Hypothalamus (tissue), 51 donors: Measurements from ENCODE around the gene CEL.
"Not testable (repeated sequence)": the region's sequence is repeated elsewhere in the genome, so short reads cannot be mapped to it uniquely, and the experiment has no call there.

Experiments
- DNase-seq, 51 donors: peaks; one replicate each; lab custom pipeline; 2025; lab: John Stamatoyannopoulos, UW

The CEL gene

GRCh38 chr9:133080786-133081779, 19.3 kb downstream of the CEL start:
- not testable (repeated sequence) for DNase-seq

- not testable (repeated sequence) for DNase-seq
These were observed 20.3 kb downstream of the CEL start for GRCh38 chr9:133081957-133082644.

GRCh38 chr9:133083688-133084087, 21.9 kb downstream of the CEL start:
- DNase-seq, result not testable (repeated sequence)

- DNase-seq, result not testable (repeated sequence)
These were observed 24.6 kb downstream of the CEL start for GRCh38 chr9:133086212-133086860.

- no peak for DNase-seq
These were observed 25.1 kb downstream of the CEL start for GRCh38 chr9:133086894-133087293.

GRCh38 chr9:133087429-133088145, 25.8 kb downstream of the CEL start:
- DNase-seq, result no peak

- no peak for DNase-seq
These were observed 26.5 kb downstream of the CEL start for GRCh38 chr9:133088146-133088750.

GRCh38 chr9:133088756-133089155, 27.0 kb downstream of the CEL start:
- no peak for DNase-seq

GRCh38 chr9:133089271-133089671, 27.5 kb downstream of the CEL start:
- no peak for DNase-seq

GRCh38 chr9:133090187-133090586, 28.4 kb downstream of the CEL start:
- no peak for DNase-seq

GRCh38 chr9:133090752-133091385, 29.1 kb downstream of the CEL start:
- DNase-seq, result no peak

GRCh38 chr9:133094351-133094750, 32.6 kb downstream of the CEL start:
- DNase-seq, result not testable (repeated sequence)

- no peak for DNase-seq
These were observed 33.1 kb downstream of the CEL start for GRCh38 chr9:133094842-133095393.

GRCh38 chr9:133098104-133098754, 36.4 kb downstream of the CEL start:
- no peak for DNase-seq

GRCh38 chr9:133098871-133099270, 37.1 kb downstream of the CEL start:
- DNase-seq, result no peak

GRCh38 chr9:133099726-133100505, 38.1 kb downstream of the CEL start:
- DNase-seq, result no peak

- no peak for DNase-seq
These were observed 39.0 kb downstream of the CEL start for GRCh38 chr9:133100506-133101355.
